Cardiac fibroblast (primary cell): Measurements from ENCODE around the gene HMGCLL1.

Experiments
- DNase-seq, 2 donors: peaks; one replicate each; pipeline versions ENCODE4 v3.0.0 to v3.0.0-alpha.2; 2010; ENCODE audit warnings: low read depth in 2 of 2
- H3K4me3 ChIP-seq, 2 donors: replicated peaks in 1 of 2; 1 replicate in 1 of 2; 2 replicates in 1 of 2; pipeline ENCODE4 v1.5.1; 2011; ENCODE audit warnings: low read depth in 2 of 2, low read length in 2 of 2, mild to moderate bottlenecking in 2 of 2, moderate library complexity in 1 of 2
- CTCF ChIP-seq: IDR thresholded peaks from one replicate; pipeline ENCODE4 v1.5.1; 2011; ENCODE audit warnings: low read depth, mild to moderate bottlenecking, low read length, inconsistent platforms

Gene HMGCLL1

GRCh38 chr6:55494411-55494810, 84.6 kb downstream of the HMGCLL1 start:
- DNase-seq: no peak
- TF ChIP-seq CTCF: no peak
- H3K4me3 ChIP-seq: no peak overlapping the region

- no peak for DNase-seq
- no peak overlapping the region for H3K4me3 ChIP-seq
- TF ChIP-seq CTCF: no peak
These were observed 86.7 kb downstream of the HMGCLL1 start for GRCh38 chr6:55492259-55492658.

- H3K4me3 ChIP-seq: no peak overlapping the region
- no peak for TF ChIP-seq CTCF
- no peak for DNase-seq
These were observed 88.1 kb downstream of the HMGCLL1 start for GRCh38 chr6:55490871-55491270.

- no peak for TF ChIP-seq CTCF
- peak in 1 of 2 donors; percentile 27 for DNase-seq
These were observed 104.6 kb downstream of the HMGCLL1 start for GRCh38 chr6:55474382-55474781.

GRCh38 chr6:55473722-55474121, 105.3 kb downstream of the HMGCLL1 start:
- H3K4me3 ChIP-seq: no peak overlapping the region
- no peak for DNase-seq
- TF ChIP-seq CTCF: no peak

More at GRCh38 chr6:55474382-55474781, 104.6 kb downstream of the HMGCLL1 start:
- H3K4me3 ChIP-seq: no peak overlapping the region

GRCh38 chr6:55469951-55470366, 109.0 kb downstream of the HMGCLL1 start:
- no peak for TF ChIP-seq CTCF
- no peak overlapping the region for H3K4me3 ChIP-seq
- DNase-seq: peak in 1 of 2 donors; percentile 42

- H3K4me3 ChIP-seq: no peak overlapping the region
- no peak for TF ChIP-seq CTCF
- DNase-seq: no peak
These were observed 123.0 kb downstream of the HMGCLL1 start for GRCh38 chr6:55456016-55456415.
